SK-N-SH (cell line): ENCODE results near the gene PTGIR. TPM values are rescaled to one million over a fixed set of nuclear protein-coding genes. Genes with fewer than 3 reads are reported as not detected.

ENCODE experiments used
- CTCF ChIA-PET: fragments of 300-600, 350-600 bp; formaldehyde crosslinking; extraction: SDS; loops from one replicate; lab custom pipeline; 2021; lab: Yijun Ruan, JAX
- POLR2A ChIA-PET: fragments of 350-600 bp; sonication (Branson Sonifier 250); formaldehyde crosslinking; extraction: SDS; loops from one replicate; lab custom pipeline; 2020; ENCODE audit warnings: antibody characterized with exemption, inconsistent platforms; lab: Yijun Ruan, JAX
- DNase-seq: peaks from one replicate; pipeline ENCODE4 v3.0.0; 2012
- H2AFZ ChIP-seq: fragments of 200-600 bp; sonication (generic); 2 replicates; pipeline ENCODE4 v1.8.1; 2016; ENCODE audit warnings: antibody characterized with exemption, mild to moderate bottlenecking, low read depth
- H3F3A ChIP-seq: fragments of 200-600 bp; sonication (generic); replicated peaks from 2 replicates; pipeline ENCODE3; 2016; ENCODE audit warnings: antibody characterized with exemption, mild to moderate bottlenecking; ENCODE audit not compliant: insufficient read depth
- H3K27ac ChIP-seq, 2 experiments: fragments of 200-500 bp in 1 of 2; fragments of 200-600 bp in 1 of 2; sonication (Bioruptor generic) in 1 of 2; sonication (generic), shearing (Covaris generic) in 1 of 2; 2 replicates each; pipeline versions ENCODE4 v1.5.1 to v1.6.1; 2014 to 2016; ENCODE audit warnings: low read depth in 2 of 2, inconsistent platforms in 1 of 2, low read length in 1 of 2, mild to moderate bottlenecking in 1 of 2, mixed read lengths in 1 of 2
- H3K27me3 ChIP-seq: fragments of 200-600 bp; sonication (generic), shearing (Covaris generic); 2 replicates; pipeline ENCODE4 v1.6.1; 2016; ENCODE audit warnings: mixed run types; ENCODE audit not compliant: insufficient read depth
- H3K36me3 ChIP-seq, 2 experiments: fragments of 200-500 bp in 1 of 2; fragments of 200-600 bp in 1 of 2; sonication (Bioruptor generic) in 1 of 2; sonication (generic) in 1 of 2; replicated peaks in 1 of 2; 2 replicates each; pipeline versions ENCODE3 to v1.5.1; 2014 to 2016; ENCODE audit warnings: low read length in 1 of 2, mild to moderate bottlenecking in 1 of 2; ENCODE audit not compliant: insufficient read depth in 2 of 2, control insufficient read depth in 1 of 2
- H3K4me1 ChIP-seq, 2 experiments: fragments of 200-500 bp in 1 of 2; fragments of 200-600 bp in 1 of 2; sonication (Bioruptor generic) in 1 of 2; sonication (generic), shearing (Covaris generic) in 1 of 2; 2 replicates each; pipeline versions ENCODE4 v1.5.1 to v1.6.1; 2014 to 2016; ENCODE audit warnings: low read depth in 1 of 2, low read length in 1 of 2, mixed run types in 1 of 2; ENCODE audit not compliant: insufficient read depth in 2 of 2, control insufficient read depth in 1 of 2
- H3K4me2 ChIP-seq: fragments of 200-600 bp; sonication (generic), shearing (Covaris generic); 2 replicates; pipeline ENCODE4 v1.6.1; 2017; ENCODE audit warnings: mixed run types
- H3K4me3 ChIP-seq, 2 experiments: fragments of 200-500 bp in 1 of 2; fragments of 200-600 bp in 1 of 2; sonication (Bioruptor generic) in 1 of 2; sonication (generic), shearing (Covaris generic) in 1 of 2; 2 replicates each; pipeline versions ENCODE4 v1.5.1 to v1.8.1; 2014 to 2016; ENCODE audit warnings: low read depth in 2 of 2, inconsistent platforms in 1 of 2, low read length in 1 of 2, mild to moderate bottlenecking in 1 of 2, mixed read lengths in 1 of 2, moderate library complexity in 1 of 2
- H3K79me2 ChIP-seq: fragments of 200-600 bp; sonication (generic); 2 replicates; pipeline ENCODE4 v1.8.1; 2017; ENCODE audit warnings: mild to moderate bottlenecking; ENCODE audit not compliant: insufficient read depth
- H3K9ac ChIP-seq: fragments of 200-600 bp; sonication (generic); 2 replicates; pipeline ENCODE4 v1.6.1; 2017; ENCODE audit warnings: mixed run types
- H3K9me2 ChIP-seq: fragments of 200-600 bp; sonication (generic); 2 replicates; pipeline ENCODE4 v1.6.1; 2017; ENCODE audit warnings: mixed run types
- H3K9me3 ChIP-seq: fragments of 200-600 bp; sonication (generic); 2 replicates; pipeline ENCODE4 v1.6.1; 2017; ENCODE audit warnings: mixed run types, mild to moderate bottlenecking, moderate library complexity
- H4K20me1 ChIP-seq: fragments of 200-600 bp; sonication (generic); 2 replicates; pipeline ENCODE4 v1.6.1; 2017; ENCODE audit warnings: mild to moderate bottlenecking, mixed run types; ENCODE audit not compliant: insufficient read depth
- CHD2 ChIP-seq: fragments of 150-350 bp; IDR thresholded peaks from 2 replicates; pipeline ENCODE4 v1.6.1; 2018; ENCODE audit warnings: low read length; ENCODE audit not compliant: partially characterized antibody
- EP300 ChIP-seq, 2 experiments: IDR thresholded peaks; 2 replicates each; pipeline versions ENCODE4 v1.4.0 to v1.6.1; 2012; ENCODE audit warnings: borderline replicate concordance in 1 of 2, low read depth in 1 of 2, low read length in 1 of 2
- FOXM1 ChIP-seq: IDR thresholded peaks from 2 replicates; pipeline ENCODE4 v1.4.0; 2012; ENCODE audit warnings: low read depth, mild to moderate bottlenecking
- GABPA ChIP-seq: IDR thresholded peaks from 2 replicates; pipeline ENCODE4 v1.4.0; 2012; ENCODE audit warnings: low read depth, mild to moderate bottlenecking
- NFIC ChIP-seq: IDR thresholded peaks from 2 replicates; pipeline ENCODE4 v1.4.0; 2012; ENCODE audit warnings: borderline replicate concordance
- NRF1 ChIP-seq: IDR thresholded peaks from 2 replicates; pipeline ENCODE4 v1.6.1; 2012; ENCODE audit warnings: low read depth, mild to moderate bottlenecking, low read length
- RCOR1 ChIP-seq: fragments of 150-350 bp; IDR thresholded peaks from 2 replicates; pipeline ENCODE4 v1.6.1; 2017; ENCODE audit warnings: antibody characterized with exemption, low read length
- RXRA ChIP-seq: IDR thresholded peaks from 2 replicates; pipeline ENCODE4 v1.4.0; 2012; ENCODE audit warnings: low read depth, mild to moderate bottlenecking, borderline replicate concordance
- SIN3A ChIP-seq: IDR thresholded peaks from 2 replicates; pipeline ENCODE4 v1.6.1; 2012; ENCODE audit warnings: low read depth, mild to moderate bottlenecking, low read length, moderate library complexity, borderline replicate concordance
- TCF12 ChIP-seq: IDR thresholded peaks from 2 replicates; pipeline ENCODE4 v1.4.0; 2012
- TEAD4 ChIP-seq: IDR thresholded peaks from 2 replicates; pipeline ENCODE4 v1.4.0; 2012; ENCODE audit warnings: mild to moderate bottlenecking, borderline replicate concordance; ENCODE audit not compliant: insufficient read depth
- YY1 ChIP-seq: IDR thresholded peaks from 2 replicates; pipeline ENCODE4 v1.4.0; 2012; ENCODE audit warnings: low read depth, mild to moderate bottlenecking
- WGBS: methylation state at CpG from one replicate; pipeline ENCODE4 v1.1.6; 2017; ENCODE audit warnings: low lambda C conversion rate; 5-methylcytosine and 5-hydroxymethylcytosine counted together
- polyA plus RNA-seq, 3 experiments: library from polyadenylated mRNA; depleted of rRNA; stranded (reverse); fragments of >200 nt; gene quantifications; 2 replicates each; pipeline ENCODE4 v1.2.3, GENCODE V29; 2012
- TF ChIP-seq, protein P1 (sequence below): fragments of 150-350 bp; IDR thresholded peaks from 2 replicates; pipeline ENCODE4 v1.6.1; 2017; ENCODE audit warnings: antibody characterized with exemption, low read length, low read depth, borderline replicate concordance
- TF ChIP-seq, protein P2 (sequence below): IDR thresholded peaks from 2 replicates; pipeline ENCODE4 v1.6.1; 2012; ENCODE audit warnings: mild to moderate bottlenecking, low read depth, low read length, moderate library complexity

PTGIR gene
- polyA plus RNA-seq, 1 of the 3 experiments (the other 2 are of a cell fraction) = 2.5 TPM

DNA sequence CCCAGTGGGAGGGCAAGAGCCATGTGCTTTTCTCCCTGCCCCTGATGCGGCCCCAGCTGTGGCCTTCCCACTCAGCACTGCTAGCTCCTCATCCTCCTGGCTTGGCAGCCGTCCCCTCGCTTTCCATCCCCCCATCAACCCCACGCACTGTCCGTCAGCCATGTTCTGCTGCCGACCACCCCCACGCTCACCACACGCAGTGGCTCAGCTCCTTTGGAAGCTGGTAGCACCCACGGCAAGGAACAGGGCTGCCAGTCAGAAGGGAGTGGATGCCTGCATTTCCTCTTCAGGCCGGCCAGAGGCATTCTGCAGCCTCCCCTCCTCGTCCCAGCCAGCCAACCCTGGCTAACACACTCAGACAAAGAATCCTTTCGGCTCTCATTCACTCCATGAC, 17.4 kb downstream of the PTGIR start:
- Histone ChIP-seq H2AFZ (no peak overlapping the region), H3K36me3 (peaks cover 19 to 53% of the 10 kb centered on the region in 2 experiments), H3K4me3 (no peak overlapping the region), H3K4me2 (no peak overlapping the region), H3K79me2 (peaks cover 44% of the 10 kb centered on the region), H3F3A (peaks cover 4% of the 10 kb centered on the region), H4K20me1 (peaks cover 38% of the 10 kb centered on the region), H3K27me3 (no peaks in the 10 kb centered on the region), H3K4me1 (peaks cover 19 to 48% of the 10 kb centered on the region in 2 experiments), H3K9me3 (no peaks in the 10 kb centered on the region), H3K9me2 (no peaks in the 10 kb centered on the region), H3K9ac (no peak overlapping the region), H3K27ac (no peak overlapping the region; a peak in 1 of 4 replicates)
- CTCF ChIA-PET = interaction anchor here (1.4 to 23.7 kb wide), 3 partner anchors 13 to 146 kb away, joined by 3 to 471 read pairs (median 4); partner anchors contain the start of gene DACT3
- peak; percentile 6 for DNase-seq
- 88% methylated on average over 12 of the region's 12 CpGs for WGBS
- POLR2A ChIA-PET = interaction anchor here (2.7 kb wide), 1 partner anchor 23 kb away, joined by 8 read pairs; no protein-coding TSS in a partner anchor
- no peak for TF ChIP-seq TEAD4
- TF ChIP-seq YY1 = no peak

DNA sequence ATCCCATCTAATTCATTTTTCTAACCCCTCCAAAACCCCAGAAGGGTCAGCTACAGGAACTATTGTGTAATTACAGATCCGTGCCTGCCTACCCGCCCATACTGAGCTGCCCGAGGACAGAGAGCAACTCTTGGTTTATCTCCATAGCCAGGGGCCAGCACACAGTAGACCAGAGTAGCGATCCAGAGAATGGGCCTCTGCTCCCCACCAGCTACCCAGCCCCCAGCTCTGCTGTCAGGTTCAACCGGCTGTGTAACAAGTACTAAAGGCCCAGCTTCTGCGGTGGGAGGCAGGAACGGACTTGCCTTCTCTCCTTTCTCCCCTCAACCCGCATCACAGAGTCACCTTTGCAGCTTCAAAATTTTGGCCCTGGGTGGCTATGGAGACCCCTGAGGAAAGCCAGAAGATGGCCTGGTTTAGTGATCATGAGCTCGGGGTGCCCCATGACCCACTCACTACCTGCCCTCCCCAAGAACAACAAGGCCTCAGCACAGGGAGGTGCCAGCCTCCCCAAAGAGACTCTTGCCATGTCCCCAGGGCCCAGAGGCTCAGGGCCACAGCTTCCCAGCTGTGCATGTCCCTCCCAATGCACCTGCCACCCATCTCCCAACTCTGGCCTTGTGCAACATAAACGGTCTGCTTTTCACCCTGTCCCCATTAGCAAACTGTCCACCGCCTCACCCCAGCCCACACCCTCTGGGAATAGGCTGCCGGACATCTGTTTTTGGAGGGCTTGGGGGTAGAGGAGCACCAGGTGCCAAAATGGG, 18.0 kb downstream of the PTGIR start:
- H3K9me2 ChIP-seq = no peaks in the 10 kb centered on the region
- peaks cover 50% of the 10 kb centered on the region for H3K79me2 ChIP-seq
- no peak overlapping the region for H3K9ac ChIP-seq
- H3K36me3 ChIP-seq = peaks cover 19 to 53% of the 10 kb centered on the region in 2 experiments
- CTCF ChIA-PET = interaction anchor here (0.6 to 23.7 kb wide), 7 partner anchors 9 to 384 kb away, joined by 3 to 471 read pairs (median 4); partner anchors contain the start of gene DACT3
- DNase-seq = peak; percentile 4
- H3K27ac ChIP-seq = no peak overlapping the region; a peak in 1 of 4 replicates
- no peak overlapping the region for H3K4me3 ChIP-seq
- 89% methylated on average over 8 of the region's 12 CpGs for WGBS
- H3K9me3 ChIP-seq = no peaks in the 10 kb centered on the region
- peaks cover 40% of the 10 kb centered on the region for H4K20me1 ChIP-seq
- no peak overlapping the region for H2AFZ ChIP-seq
- H3F3A ChIP-seq = no peaks in the 10 kb centered on the region
- no peaks in the 10 kb centered on the region for H3K27me3 ChIP-seq
- TF ChIP-seq, protein P1, sequence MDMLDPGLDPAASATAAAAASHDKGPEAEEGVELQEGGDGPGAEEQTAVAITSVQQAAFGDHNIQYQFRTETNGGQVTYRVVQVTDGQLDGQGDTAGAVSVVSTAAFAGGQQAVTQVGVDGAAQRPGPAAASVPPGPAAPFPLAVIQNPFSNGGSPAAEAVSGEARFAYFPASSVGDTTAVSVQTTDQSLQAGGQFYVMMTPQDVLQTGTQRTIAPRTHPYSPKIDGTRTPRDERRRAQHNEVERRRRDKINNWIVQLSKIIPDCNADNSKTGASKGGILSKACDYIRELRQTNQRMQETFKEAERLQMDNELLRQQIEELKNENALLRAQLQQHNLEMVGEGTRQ = no peak
- TF ChIP-seq RCOR1 = no peak
- no peak for TF ChIP-seq SIN3A
- no peak for TF ChIP-seq NFIC
- TF ChIP-seq RXRA = no peak
- TF ChIP-seq, all 33 proteins: peak for 0
- POLR2A ChIA-PET = interaction anchor here (0.9 to 2.7 kb wide), 3 partner anchors 13 to 24 kb away, joined by 3 to 8 read pairs (median 3); no protein-coding TSS in a partner anchor
- H3K4me2 ChIP-seq = no peak overlapping the region
- H3K4me1 ChIP-seq = peaks cover 19 to 48% of the 10 kb centered on the region in 2 experiments

DNA sequence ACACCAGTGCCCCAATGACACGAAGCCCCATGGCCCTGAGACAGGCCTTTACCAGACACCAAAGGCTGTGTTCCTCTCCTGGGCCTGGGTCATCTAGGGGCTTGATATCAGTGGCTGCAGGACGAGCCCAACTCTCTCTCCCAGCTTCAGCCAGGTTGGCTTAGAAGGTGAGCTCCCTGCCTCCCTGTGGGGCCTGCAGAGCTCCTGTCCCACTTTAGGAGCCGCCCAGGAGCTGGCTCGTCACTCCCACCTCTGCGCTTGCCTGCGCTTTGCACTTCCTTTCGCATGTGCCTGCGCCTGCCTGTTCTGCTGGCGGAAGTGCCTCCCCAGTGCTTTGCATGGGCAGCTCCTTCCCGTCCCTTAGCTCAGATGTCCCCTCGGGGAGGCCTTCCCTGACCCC, 18.9 kb downstream of the PTGIR start:
- Histone ChIP-seq H3K36me3 (peaks cover 19 to 53% of the 10 kb centered on the region in 2 experiments), H2AFZ (no peak overlapping the region), H3F3A (no peaks in the 10 kb centered on the region), H3K79me2 (peaks cover 57% of the 10 kb centered on the region), H3K9me3 (no peaks in the 10 kb centered on the region), H4K20me1 (peaks cover 40% of the 10 kb centered on the region), H3K27ac (peak overlapping the region in 1 of 2 experiments; percentile 39; a peak in 1 of 4 replicates), H3K4me2 (no peak overlapping the region), H3K27me3 (no peaks in the 10 kb centered on the region), H3K4me3 (no peak overlapping the region), H3K9me2 (no peaks in the 10 kb centered on the region), H3K4me1 (peaks cover 19 to 48% of the 10 kb centered on the region in 2 experiments), H3K9ac (no peak overlapping the region)
- ChIA-PET POLR2A (interaction anchor here (0.9 to 1.4 kb wide), 2 partner anchors 14 to 16 kb away, joined by 3 read pairs; no protein-coding TSS in a partner anchor), CTCF (interaction anchor here (0.6 to 23.7 kb wide), 6 partner anchors 10 to 385 kb away, joined by 3 to 471 read pairs (median 4); partner anchors contain the start of gene DACT3)
- DNase-seq = no peak
- 98% methylated on average over 10 of the region's 11 CpGs for WGBS
- TF ChIP-seq EP300 (IDR thresholded peaks at IDR 0.05; ENCODE audit: borderline replicate concordance in 1 of 2, low read depth in 1 of 2, low read length in 1 of 2) (no peak), NFIC (no peak), NRF1 (no peak), GABPA (no peak), CHD2 (no peak), TCF12 (no peak), FOXM1 (no peak)
- TF ChIP-seq, protein P1 = no peak
- TF ChIP-seq, protein P2, sequence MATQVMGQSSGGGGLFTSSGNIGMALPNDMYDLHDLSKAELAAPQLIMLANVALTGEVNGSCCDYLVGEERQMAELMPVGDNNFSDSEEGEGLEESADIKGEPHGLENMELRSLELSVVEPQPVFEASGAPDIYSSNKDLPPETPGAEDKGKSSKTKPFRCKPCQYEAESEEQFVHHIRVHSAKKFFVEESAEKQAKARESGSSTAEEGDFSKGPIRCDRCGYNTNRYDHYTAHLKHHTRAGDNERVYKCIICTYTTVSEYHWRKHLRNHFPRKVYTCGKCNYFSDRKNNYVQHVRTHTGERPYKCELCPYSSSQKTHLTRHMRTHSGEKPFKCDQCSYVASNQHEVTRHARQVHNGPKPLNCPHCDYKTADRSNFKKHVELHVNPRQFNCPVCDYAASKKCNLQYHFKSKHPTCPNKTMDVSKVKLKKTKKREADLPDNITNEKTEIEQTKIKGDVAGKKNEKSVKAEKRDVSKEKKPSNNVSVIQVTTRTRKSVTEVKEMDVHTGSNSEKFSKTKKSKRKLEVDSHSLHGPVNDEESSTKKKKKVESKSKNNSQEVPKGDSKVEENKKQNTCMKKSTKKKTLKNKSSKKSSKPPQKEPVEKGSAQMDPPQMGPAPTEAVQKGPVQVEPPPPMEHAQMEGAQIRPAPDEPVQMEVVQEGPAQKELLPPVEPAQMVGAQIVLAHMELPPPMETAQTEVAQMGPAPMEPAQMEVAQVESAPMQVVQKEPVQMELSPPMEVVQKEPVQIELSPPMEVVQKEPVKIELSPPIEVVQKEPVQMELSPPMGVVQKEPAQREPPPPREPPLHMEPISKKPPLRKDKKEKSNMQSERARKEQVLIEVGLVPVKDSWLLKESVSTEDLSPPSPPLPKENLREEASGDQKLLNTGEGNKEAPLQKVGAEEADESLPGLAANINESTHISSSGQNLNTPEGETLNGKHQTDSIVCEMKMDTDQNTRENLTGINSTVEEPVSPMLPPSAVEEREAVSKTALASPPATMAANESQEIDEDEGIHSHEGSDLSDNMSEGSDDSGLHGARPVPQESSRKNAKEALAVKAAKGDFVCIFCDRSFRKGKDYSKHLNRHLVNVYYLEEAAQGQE = no peak
